Endodermal cell (in vitro differentiated cells): ENCODE results near the gene ABL1. TPM values are rescaled to one million over a fixed set of nuclear protein-coding genes. Genes with fewer than 3 reads are reported as not detected.

ENCODE experiments used
- DNase-seq: peaks from one replicate; pipeline ENCODE4 v3.0.0-alpha.2; 2017
- H3K27ac ChIP-seq: 2 replicates; pipeline ENCODE4 v1.5.1; 2013; ENCODE audit warnings: mild to moderate bottlenecking, low read depth, low read length, moderate library complexity
- H3K27me3 ChIP-seq: 2 replicates; pipeline ENCODE4 v1.6.1; 2013; ENCODE audit warnings: mild to moderate bottlenecking, low read length, moderate library complexity; ENCODE audit not compliant: insufficient read depth, control insufficient read depth, poor library complexity, severe bottlenecking
- H3K36me3 ChIP-seq: 2 replicates; pipeline ENCODE4 v1.7.0; 2013; ENCODE audit warnings: mild to moderate bottlenecking, low read length, moderate library complexity; ENCODE audit not compliant: control insufficient read depth, insufficient read depth
- H3K4me1 ChIP-seq: one replicate; pipeline ENCODE4 v1.7.0; 2013; ENCODE audit warnings: low read length; ENCODE audit not compliant: control insufficient read depth, insufficient read depth
- H3K4me3 ChIP-seq: 2 replicates; pipeline ENCODE4 v1.5.1; 2013; ENCODE audit warnings: mild to moderate bottlenecking, low read length, moderate library complexity
- H3K9ac ChIP-seq: 2 replicates; pipeline ENCODE4 v1.6.1; 2013; ENCODE audit warnings: mild to moderate bottlenecking, low read length, moderate library complexity; ENCODE audit not compliant: poor library complexity, severe bottlenecking; ENCODE audit errors: extremely low read depth
- H3K9me3 ChIP-seq: 2 replicates; pipeline ENCODE4 v1.6.1; 2013; ENCODE audit warnings: mild to moderate bottlenecking, low read length, moderate library complexity; ENCODE audit not compliant: control insufficient read depth
- H3K27ac Mint-ChIP-seq: 2 replicates; pipeline ENCODE4 v1.8.0; 2020; ENCODE audit warnings: mixed read lengths
- H3K27me3 Mint-ChIP-seq: 2 replicates; pipeline ENCODE4 v1.8.0; 2021; ENCODE audit warnings: mild to moderate bottlenecking, mixed read lengths; ENCODE audit not compliant: insufficient read depth
- H3K36me3 Mint-ChIP-seq: 2 replicates; pipeline ENCODE4 v1.8.0; 2020; ENCODE audit warnings: low read depth, mixed read lengths
- H3K4me1 Mint-ChIP-seq: 2 replicates; pipeline ENCODE4 v1.8.0; 2020; ENCODE audit warnings: mixed read lengths
- H3K4me3 Mint-ChIP-seq: 2 replicates; pipeline ENCODE4 v1.8.0; 2020; ENCODE audit warnings: mild to moderate bottlenecking, moderate library complexity, mixed read lengths
- H3K9me3 Mint-ChIP-seq: 2 replicates; pipeline ENCODE4 v1.8.0; 2020; ENCODE audit warnings: mild to moderate bottlenecking, mixed read lengths
- CTCF ChIP-seq: fragments of 200-600 bp; sonication (generic); conservative IDR thresholded peaks from 2 replicates; pipeline ENCODE4 v1.5.0; 2021; ENCODE audit warnings: antibody characterized with exemption, mild to moderate bottlenecking
- WGBS, 2 experiments: methylation state at CpG; one replicate each; pipeline versions ENCODE4 v1.1.5 to v1.1.7; 2013; ENCODE audit warnings: missing lambda C conversion rate in 2 of 2, mixed read lengths in 1 of 2; ENCODE audit not compliant: insufficient coverage in 1 of 2, insufficient read length in 1 of 2; 5-methylcytosine and 5-hydroxymethylcytosine counted together
- total RNA-seq, 2 donors: library from RNA; stranded (reverse); fragmentation: NEBNext Ultra II Directional in 1 of 2; extraction: Animal tissue kit (Norgen Biotek cat#: 25700) in 1 of 2; gene quantifications; 2 replicates in 1 of 2; 3 replicates in 1 of 2; pipeline ENCODE4 v1.2.1, GENCODE V29; 2021

ABL1 gene
- total RNA-seq, 2 donors from 2014 or later = 78.8 to 94.1 TPM

DNA sequence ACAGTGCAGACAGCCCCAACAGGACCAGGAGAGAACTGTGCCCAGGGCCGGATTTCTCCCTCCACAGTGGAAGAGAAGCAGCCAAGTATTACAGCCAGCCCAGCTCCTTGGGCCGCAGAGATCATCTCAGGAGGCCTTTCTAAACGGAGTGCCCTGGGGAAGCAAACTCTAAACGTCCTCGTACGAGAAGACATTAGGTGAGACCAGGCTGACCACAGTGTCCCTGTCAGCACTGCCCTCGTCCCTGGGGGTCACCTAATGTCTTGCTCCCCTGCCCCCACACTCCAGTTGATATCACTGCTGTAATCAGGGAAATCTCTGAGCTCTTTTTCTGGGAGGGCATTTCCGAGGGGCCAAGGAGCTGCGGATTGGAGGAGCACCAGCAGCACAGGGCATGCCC is 55.1 kb downstream of the ABL1 start:
- H3K4me1 Mint-ChIP-seq = peaks cover 11% of the 10 kb centered on the region
- H3K36me3 Mint-ChIP-seq = peaks cover 43% of the 10 kb centered on the region
- H3K27ac Mint-ChIP-seq = no peak overlapping the region
- no peaks in the 10 kb centered on the region for H3K9me3 Mint-ChIP-seq
- Histone ChIP-seq H3K9me3 (no peaks in the 10 kb centered on the region), H3K4me3 (no peak overlapping the region), H3K27me3 (no peaks in the 10 kb centered on the region), H3K4me1 (peaks cover 10% of the 10 kb centered on the region), H3K9ac (no peak overlapping the region), H3K36me3 (peaks cover 30% of the 10 kb centered on the region), H3K27ac (no peak overlapping the region)
- no peak for DNase-seq
- TF ChIP-seq CTCF = no peak
- 88 to 94% methylated on average over 8 to 9 of the region's 9 CpGs for WGBS, 2 experiments
- H3K4me3 Mint-ChIP-seq = no peak overlapping the region
- no peaks in the 10 kb centered on the region for H3K27me3 Mint-ChIP-seq

DNA sequence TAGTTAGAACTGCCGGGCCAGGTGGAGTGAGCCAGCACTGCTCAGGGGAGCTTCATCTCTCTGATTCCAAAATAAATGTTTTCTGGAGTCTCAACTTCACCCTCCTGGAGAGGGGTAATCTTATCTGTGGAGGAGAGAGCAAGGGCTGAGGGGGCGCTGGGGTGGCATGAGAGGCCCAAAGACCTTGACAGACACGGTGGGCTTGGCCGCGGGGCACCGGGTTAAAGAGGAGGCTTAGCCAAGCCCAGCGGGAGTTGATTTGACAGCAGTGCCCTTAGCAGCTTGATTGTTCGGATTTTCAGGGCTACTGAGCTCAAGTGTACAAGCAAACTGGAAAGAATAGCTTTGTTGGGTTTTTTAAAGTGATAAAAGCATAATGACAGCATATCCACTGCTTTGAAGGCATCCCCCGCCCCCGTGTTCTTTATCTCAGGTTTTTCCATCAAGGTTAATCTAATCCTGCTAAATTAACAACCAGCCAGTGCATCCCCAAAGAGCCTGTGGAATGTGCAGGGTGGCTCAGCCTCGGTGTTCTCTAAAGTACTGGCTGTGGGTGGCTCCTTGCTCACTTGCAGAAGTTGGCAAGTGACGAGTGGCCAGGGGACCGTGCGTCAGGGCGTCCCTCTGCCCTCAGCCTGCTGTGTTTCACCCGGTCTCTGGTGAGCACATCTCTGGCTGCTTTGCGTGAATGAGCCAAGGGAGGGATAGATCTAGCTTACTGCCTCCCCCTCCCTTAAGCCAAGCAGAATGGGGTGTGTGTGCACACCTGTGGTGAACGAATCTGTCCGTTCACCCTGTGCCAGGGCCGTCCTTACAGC is 56.0 kb downstream of the ABL1 start:
- Histone ChIP-seq H3K4me3 (no peak overlapping the region), H3K4me1 (peaks cover 10% of the 10 kb centered on the region), H3K9me3 (no peaks in the 10 kb centered on the region), H3K36me3 (peaks cover 22% of the 10 kb centered on the region), H3K27me3 (no peaks in the 10 kb centered on the region), H3K9ac (no peak overlapping the region), H3K27ac (no peak overlapping the region)
- no peak for TF ChIP-seq CTCF
- WGBS, 2 experiments = 90 to 97% methylated on average over 14 to 20 of the region's 20 CpGs
- peak; percentile 43 for DNase-seq
- H3K27ac Mint-ChIP-seq = peak overlapping the region; percentile 23
- peaks cover 35% of the 10 kb centered on the region for H3K36me3 Mint-ChIP-seq
- no peaks in the 10 kb centered on the region for H3K27me3 Mint-ChIP-seq
- H3K4me3 Mint-ChIP-seq = no peak overlapping the region
- no peaks in the 10 kb centered on the region for H3K9me3 Mint-ChIP-seq
- H3K4me1 Mint-ChIP-seq = peaks cover 11% of the 10 kb centered on the region

DNA sequence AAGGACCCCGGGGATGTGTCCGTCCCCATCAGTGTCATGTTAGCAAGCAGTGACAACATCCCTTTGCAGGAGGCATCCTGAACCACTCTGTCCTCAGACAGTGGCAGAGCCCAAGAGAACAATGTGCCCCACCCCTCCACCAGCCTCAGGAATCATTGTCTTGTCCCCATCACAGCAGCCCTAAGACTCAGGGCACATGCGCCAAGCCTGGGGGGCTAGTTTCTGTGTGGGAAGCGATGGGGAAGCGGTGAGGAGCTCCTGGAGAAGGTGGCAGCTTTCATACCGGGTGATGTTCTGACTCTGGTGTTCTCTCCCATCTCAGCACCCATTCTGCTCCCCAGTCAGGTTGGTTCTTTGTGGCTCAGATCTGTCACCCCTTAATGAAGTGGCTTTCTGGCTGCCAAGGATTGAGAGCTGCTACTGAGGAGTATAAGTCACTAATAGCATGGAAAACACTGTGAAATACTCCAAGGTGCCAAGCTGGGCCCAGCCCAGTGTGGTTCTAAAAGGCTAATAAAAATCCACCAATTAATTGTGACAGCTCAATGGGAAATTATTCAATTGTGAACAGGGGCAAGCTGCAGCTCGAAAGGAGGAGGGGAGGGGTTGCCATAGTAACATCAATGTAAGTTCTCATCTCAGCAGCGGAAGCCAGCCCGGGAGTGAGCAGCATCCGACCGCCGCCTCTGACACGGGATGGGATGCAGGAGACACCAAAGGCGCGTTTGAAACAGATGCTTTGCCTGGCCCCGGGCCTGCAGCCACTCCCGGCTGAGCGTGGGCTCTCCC is 56.8 kb downstream of the ABL1 start:
- Histone ChIP-seq H3K27ac (peak overlapping the region; percentile 72), H3K9me3 (no peaks in the 10 kb centered on the region), H3K9ac (no peak overlapping the region), H3K4me3 (no peak overlapping the region), H3K27me3 (no peaks in the 10 kb centered on the region), H3K4me1 (peaks cover 10% of the 10 kb centered on the region), H3K36me3 (peaks cover 22% of the 10 kb centered on the region)
- peaks cover 11% of the 10 kb centered on the region for H3K4me1 Mint-ChIP-seq
- peak; percentile 41 for DNase-seq
- H3K36me3 Mint-ChIP-seq = peaks cover 29% of the 10 kb centered on the region
- H3K27ac Mint-ChIP-seq = no peak overlapping the region
- 89 to 94% methylated on average over 15 to 18 of the region's 18 CpGs for WGBS, 2 experiments
- no peak overlapping the region for H3K4me3 Mint-ChIP-seq
- no peak for TF ChIP-seq CTCF
- no peaks in the 10 kb centered on the region for H3K27me3 Mint-ChIP-seq
- H3K9me3 Mint-ChIP-seq = no peaks in the 10 kb centered on the region
